Measurements from ENCODE around the gene CCDC12.

CCDC12 gene

DNA sequence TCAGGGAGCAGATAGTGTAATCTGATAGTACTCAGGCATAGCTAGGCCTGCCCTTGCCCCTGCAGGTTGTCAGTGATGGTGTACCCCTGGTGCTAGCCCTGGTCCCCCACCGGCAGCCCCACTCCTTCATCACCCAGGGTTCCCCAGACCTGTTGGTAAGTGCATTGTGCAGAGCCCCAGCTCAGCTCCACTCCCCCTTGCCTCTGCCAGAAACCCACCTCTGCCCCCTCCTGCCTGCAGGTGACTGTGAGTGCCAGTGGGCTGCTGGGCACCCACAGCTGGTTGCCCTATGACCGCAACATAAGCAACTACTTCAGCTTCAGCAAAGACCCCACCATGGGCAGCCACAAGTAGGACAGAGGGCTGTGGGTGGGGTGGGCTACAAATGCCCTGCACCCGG lies 30.5 kb upstream of the CCDC12 start:
- Histone ChIP-seq H3K4me1 (ENCODE audit: control insufficient read depth in 1 of 2, insufficient read depth in 1 of 2, low read depth in 1 of 2, low read length in 1 of 2) (peaks cover 0 to 12% of the 10 kb centered on the region in 2 experiments), H3K36me3 (peaks cover 97% of the 10 kb centered on the region), H3K4me3 (ENCODE audit: low read depth in 1 of 2, low read length in 1 of 2) (no peak overlapping the region), H3K27me3 (no peaks in the 10 kb centered on the region), H3K9me3 (peaks cover 6% of the 10 kb centered on the region), H3K27ac (peak overlapping the region; percentile 20)
- TF ChIP-seq, protein P1, sequence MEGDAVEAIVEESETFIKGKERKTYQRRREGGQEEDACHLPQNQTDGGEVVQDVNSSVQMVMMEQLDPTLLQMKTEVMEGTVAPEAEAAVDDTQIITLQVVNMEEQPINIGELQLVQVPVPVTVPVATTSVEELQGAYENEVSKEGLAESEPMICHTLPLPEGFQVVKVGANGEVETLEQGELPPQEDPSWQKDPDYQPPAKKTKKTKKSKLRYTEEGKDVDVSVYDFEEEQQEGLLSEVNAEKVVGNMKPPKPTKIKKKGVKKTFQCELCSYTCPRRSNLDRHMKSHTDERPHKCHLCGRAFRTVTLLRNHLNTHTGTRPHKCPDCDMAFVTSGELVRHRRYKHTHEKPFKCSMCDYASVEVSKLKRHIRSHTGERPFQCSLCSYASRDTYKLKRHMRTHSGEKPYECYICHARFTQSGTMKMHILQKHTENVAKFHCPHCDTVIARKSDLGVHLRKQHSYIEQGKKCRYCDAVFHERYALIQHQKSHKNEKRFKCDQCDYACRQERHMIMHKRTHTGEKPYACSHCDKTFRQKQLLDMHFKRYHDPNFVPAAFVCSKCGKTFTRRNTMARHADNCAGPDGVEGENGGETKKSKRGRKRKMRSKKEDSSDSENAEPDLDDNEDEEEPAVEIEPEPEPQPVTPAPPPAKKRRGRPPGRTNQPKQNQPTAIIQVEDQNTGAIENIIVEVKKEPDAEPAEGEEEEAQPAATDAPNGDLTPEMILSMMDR (IDR thresholded peaks at IDR 0.05) = no peak

DNA sequence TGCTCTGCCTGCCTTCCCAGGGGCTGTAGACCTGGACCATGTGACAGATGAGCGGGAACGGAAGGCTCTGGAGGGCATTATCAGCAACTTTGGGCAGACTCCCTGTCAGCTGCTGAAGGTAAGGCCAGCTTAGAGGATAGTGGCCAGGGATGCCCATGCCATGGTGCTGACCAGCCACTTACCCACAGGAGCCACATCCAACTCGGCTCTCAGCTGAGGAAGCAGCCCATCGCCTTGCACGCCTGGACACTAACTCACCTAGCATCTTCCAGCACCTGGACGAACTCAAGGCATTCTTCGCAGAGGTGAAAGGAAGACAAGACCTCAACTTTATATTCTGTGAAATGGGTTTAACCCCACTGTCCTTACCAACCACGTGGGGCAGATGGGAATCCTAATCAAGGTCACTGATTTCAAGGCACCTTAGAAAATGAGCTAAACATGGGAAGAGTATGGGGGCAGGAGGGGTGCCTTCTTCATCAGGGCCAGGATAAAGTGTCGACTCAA lies 29.7 kb upstream of the CCDC12 start:
- Histone ChIP-seq H3K4me1 (ENCODE audit: control insufficient read depth in 1 of 2, insufficient read depth in 1 of 2, low read depth in 1 of 2, low read length in 1 of 2) (peaks cover 0 to 12% of the 10 kb centered on the region in 2 experiments), H3K27me3 (no peaks in the 10 kb centered on the region), H3K36me3 (peaks cover 100% of the 10 kb centered on the region), H3K4me3 (ENCODE audit: low read depth in 1 of 2, low read length in 1 of 2) (no peak overlapping the region), H3K9me3 (peaks cover 6% of the 10 kb centered on the region), H3K27ac (no peak overlapping the region)
- TF ChIP-seq, protein P1 (IDR thresholded peaks at IDR 0.05) = no peak

DNA sequence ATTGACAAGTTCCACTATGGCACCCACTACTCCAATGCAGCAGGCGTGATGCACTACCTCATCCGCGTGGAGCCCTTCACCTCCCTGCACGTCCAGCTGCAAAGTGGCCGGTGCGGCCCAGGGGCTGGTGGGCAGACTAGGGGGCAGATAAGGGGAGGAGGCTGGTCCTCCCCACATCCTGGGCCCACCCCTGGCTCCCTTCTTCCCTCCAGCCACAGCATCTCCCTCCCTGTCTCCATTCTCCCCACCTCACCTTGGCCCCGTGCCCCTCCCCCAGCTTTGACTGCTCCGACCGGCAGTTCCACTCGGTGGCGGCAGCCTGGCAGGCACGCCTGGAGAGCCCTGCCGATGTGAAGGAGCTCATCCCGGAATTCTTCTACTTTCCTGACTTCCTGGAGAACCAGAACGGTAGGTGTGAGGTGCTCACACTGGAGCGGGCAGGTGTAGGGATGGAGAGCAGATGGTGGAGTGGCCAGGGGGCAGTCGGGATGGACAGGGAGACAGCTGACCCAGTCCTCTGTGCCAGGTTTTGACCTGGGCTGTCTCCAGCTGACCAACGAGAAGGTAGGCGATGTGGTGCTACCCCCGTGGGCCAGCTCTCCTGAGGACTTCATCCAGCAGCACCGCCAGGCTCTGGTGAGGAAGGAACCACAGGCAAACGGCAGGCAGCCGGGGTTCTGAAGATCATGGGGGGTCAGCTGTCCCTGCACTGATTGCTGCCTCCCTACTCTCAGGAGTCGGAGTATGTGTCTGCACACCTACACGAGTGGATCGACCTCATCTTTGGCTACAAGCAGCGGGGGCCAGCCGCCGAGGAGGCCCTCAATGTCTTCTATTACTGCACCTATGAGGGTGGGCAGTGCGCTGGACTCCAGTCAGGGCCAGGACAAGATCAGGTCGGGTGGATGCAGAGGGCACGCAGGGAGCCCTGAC lies 28.9 kb upstream of the CCDC12 start:
- peaks cover 6% of the 10 kb centered on the region for H3K9me3 ChIP-seq
- peaks cover 0 to 12% of the 10 kb centered on the region in 2 experiments for H3K4me1 ChIP-seq (ENCODE audit: control insufficient read depth in 1 of 2, insufficient read depth in 1 of 2, low read depth in 1 of 2, low read length in 1 of 2)
- no peaks in the 10 kb centered on the region for H3K27me3 ChIP-seq
- H3K27ac ChIP-seq = no peak overlapping the region
- no peak overlapping the region for H3K4me3 ChIP-seq (ENCODE audit: low read depth in 1 of 2, low read length in 1 of 2)
- TF ChIP-seq, protein P1 (IDR thresholded peaks at IDR 0.05) = no peak
- peaks cover 100% of the 10 kb centered on the region for H3K36me3 ChIP-seq

DNA sequence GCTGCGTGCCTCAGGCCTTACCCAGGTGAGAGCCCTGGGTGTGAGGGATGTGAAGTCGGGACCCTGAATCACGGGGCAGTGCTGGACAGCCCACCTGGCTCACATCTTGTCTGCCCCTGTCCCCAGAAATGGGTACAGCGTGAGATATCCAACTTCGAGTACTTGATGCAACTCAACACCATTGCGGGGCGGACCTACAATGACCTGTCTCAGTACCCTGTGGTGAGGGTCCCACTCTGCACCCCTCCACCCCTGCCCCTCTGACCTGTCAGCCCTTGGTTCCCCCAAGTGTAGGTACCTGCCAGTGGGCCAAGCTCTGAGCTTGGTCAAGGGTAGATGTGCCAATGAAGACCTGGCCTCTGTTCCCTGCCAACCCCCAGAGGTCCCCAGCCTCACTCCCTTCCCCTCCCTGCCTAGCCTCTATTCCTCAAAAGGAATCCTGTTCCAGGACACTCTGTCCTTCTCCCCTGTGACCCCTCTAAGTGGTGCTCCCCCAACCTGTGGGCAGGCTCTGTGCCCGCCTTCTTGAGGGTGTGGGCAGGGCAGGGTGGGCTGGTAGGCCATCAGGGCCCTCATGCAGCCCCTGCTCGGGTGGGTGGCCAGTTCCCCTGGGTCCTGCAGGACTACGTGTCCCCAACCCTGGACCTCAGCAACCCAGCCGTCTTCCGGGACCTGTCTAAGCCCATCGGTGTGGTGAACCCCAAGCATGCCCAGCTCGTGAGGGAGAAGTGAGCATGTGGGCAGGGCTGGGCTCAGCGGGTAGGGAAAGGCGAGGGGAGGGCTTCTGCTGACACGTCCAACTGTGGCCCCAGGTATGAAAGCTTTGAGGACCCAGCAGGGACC lies 28.0 kb upstream of the CCDC12 start:
- Histone ChIP-seq H3K4me1 (ENCODE audit: control insufficient read depth in 1 of 2, insufficient read depth in 1 of 2, low read depth in 1 of 2, low read length in 1 of 2) (peaks cover 0 to 10% of the 10 kb centered on the region in 2 experiments), H3K36me3 (peaks cover 100% of the 10 kb centered on the region), H3K4me3 (ENCODE audit: low read depth in 1 of 2, low read length in 1 of 2) (no peak overlapping the region), H3K27ac (no peak overlapping the region), H3K27me3 (no peaks in the 10 kb centered on the region), H3K9me3 (peaks cover 6% of the 10 kb centered on the region)
- TF ChIP-seq, protein P1 (IDR thresholded peaks at IDR 0.05) = no peak
